GM18519 (cell line): Measurements from ENCODE around the gene TTF1.
"Not testable (repeated sequence)": the region's sequence is repeated elsewhere in the genome, so short reads cannot be mapped to it uniquely, and the experiment has no call there.

Experiments used
- ATAC-seq: cut with Tn5 transposase; IDR thresholded peaks from one replicate; pipeline ENCODE4 v1.9.1; 2021; ENCODE audit warnings: mild to moderate bottlenecking, moderate library complexity; ENCODE audit not compliant: unreplicated experiment, low FRiP score

TTF1 gene

DNA sequence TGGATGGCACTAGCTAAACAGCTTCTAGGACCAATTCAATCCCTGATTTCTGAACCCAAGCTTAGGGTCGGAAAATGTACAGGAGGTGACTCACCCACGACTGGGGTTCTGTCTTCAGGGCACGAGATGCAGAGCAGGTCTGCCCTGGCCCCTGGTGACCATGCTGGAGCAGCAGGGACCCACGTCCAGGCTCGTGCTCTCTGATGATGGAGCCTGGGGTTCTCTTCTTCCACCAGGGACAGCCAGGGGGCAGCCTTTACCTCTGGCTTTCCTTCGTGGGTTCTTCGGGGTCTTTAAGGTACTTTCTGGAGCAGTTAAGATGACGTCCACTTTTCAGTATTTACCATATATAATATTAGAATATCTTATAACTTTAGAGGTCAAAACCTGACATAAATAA lies 5.4 kb upstream of the TTF1 start:
- ATAC-seq = no peak

DNA sequence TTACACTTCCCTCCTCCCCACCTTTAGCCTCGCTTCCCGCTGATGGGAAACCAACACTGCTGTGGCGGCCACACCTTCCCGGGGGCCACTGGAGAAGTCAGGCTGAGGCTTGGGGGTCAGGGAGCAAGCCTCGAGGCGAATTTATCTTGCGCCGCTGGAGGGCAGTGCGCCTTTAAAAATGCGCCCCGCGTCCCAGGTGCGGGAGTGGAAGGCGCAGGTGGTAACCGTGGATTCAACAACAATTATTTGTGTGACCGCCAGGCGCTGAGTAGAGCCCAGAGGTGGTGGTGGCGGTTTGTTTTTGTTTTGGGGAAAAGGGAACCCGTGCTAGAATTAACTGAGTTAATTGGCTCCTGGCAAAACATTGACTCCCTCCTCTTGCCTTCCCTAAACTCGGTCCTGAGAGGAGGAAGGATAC lies 4.5 kb upstream of the TTF1 start:
- no peak for ATAC-seq

- ATAC-seq = no peak
Observed at GRCh38 chr9:132410642-132411041, 4.0 kb upstream of the TTF1 start.

DNA sequence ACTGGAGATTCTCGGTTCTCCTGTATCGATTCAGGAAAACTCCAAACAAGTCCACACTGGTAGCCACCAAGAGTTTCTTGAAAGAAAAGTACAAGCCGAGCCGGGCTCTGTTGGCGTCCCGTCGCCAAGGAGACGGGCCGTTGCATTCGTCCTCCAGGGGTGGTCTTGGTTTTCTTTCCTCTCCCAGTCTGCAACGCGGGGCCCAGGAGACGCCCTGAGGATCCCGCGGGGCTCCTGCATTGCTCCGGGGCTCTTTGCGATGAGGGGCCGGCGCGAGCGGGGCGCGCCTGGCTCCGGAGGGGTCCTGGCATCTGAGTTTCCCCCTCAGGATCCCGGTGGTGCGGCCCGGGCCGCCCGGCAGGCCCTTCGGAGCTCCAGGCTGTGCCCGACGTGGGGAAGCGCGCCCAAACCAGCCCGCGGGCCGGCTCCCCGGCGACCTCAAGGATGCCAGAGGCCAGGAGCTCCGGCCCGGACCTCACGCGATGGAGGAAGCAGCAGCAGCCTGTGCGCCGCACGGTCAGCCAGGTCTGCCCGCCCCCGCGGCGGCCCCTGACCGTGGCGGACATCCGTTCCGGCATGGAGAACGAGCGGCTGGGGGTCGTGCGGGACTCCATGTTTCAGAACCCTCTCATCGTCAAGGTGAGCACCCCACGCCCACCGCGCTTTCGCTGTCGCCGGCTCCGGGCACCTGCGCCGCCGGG lies 3.3 kb upstream of the TTF1 start, which contains the start of gene CFAP77:
Gene CFAP77, plus strand, starts transcription at position 384 of the 701 bp plus-strand sequence. Its CDS starts 61 bp downstream, at position 445.
- no peak for ATAC-seq

DNA sequence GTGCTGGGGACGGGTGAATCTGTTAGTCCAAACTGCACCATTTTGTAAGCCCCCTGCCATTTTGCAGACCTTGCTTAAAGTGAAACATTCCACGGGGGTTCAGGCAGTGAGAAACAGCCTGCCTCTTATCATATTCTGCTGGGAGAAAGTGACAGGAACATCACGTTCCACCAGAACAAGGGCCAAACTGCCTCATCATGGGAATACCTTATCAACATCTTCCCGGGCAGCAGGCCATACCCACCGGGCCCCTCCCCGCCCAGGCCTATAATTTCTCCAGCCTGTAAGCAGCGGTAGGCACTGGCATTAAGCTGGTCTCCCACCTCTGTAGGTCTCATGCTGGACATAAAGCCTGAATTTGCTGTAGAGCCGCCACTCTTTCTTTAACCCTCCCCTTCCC lies 1.9 kb upstream of the TTF1 start:
- no peak for ATAC-seq

DNA sequence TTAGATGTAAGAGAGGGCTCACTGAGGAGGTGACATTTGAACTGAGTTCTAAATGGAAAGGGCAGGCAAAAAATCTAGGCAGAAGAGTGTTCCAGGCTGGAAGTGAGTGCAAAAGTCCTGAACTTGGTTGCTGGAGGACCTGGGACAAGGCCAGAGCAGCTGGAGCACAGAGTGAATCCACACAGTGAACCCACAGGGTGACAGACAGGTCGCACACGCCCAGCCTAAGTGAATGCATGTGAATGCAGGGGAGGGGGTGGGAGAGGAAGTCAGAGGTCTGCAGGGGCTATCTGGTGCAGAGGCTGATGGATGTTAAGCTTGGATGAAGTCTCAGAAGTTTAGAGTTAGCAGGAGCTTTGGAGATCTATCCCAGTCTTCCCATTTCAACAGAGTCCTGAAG lies 556 bp upstream of the TTF1 start:
- no peak for ATAC-seq

DNA sequence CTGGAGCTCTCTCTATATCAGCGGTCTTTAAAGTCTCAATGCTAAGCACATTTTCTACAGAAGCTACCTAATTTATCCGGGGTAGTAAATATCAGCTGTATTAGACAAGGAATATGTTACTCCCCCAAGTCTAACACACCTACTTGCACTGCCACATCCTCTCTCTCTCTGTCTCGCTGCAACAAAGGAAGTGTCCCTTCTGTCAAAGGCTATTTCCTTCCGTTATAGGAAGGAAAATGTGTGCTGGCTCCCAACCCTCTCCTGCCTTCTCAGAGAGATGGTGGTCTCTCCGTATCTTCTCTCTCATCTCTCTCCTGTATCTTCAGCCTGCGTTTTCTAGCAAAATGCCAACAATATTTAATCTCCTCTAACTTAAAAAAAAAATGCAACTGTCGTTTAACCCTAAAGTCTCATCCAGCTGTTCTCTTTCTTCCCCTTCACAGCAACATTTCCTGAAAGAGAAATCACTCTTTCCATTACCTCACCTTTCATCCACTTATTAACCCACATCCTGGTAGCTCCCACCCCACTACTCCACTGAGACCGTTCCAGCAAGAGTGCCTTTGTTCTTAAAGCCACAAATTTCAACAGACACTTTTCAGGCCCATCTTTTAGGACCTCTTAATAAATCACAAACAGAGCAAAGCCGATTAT lies 2.3 kb downstream of the TTF1 start:
- ATAC-seq = no peak

- no peak for ATAC-seq
Observed at GRCh38 chr9:132401824-132402223, 4.8 kb downstream of the TTF1 start.

DNA sequence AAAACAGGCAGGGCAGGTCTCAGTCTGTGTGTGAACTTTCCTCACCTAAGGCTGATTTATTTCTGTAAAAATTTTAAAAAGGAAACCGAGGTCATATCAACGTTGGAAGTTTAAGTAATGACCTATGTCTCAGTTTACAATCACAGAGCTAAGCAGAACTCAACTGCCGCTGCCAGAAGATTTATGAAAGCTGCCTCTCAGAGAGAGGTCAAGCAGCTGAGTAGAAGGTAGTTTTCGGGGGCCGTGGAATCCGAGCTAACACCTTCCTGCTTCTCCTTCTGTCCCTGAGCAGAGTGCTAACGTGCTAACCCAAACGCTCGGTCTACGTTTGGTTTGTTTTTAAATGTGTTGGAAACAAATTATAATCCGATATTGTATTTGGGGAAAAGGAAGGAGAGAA lies 11.1 kb downstream of the TTF1 start:
- no peak for ATAC-seq

DNA sequence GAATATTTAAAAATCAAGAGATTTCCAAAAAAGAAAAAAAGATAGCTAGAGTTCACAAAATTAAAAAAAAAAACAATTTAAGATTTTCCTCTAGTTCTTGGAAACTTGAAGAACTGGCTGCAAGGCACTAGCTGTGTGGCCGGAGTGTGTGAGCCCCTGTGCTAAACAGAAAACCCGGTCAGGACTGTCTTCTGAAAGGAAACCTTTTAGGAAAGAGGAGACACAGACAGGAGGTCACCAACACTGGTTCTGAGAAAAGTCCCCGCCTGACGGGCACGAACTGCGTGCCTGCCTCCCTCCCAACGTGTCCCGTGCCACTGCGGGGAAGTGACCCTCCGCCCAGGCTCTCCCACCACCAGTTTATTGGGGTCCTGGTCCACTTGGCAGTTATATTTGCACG lies 15.2 kb downstream of the TTF1 start:
- no peak for ATAC-seq

- ATAC-seq = no peak
Observed at GRCh38 chr9:132390966-132391365, 15.7 kb downstream of the TTF1 start.

- no peak for ATAC-seq
Observed at GRCh38 chr9:132387133-132387532, 19.5 kb downstream of the TTF1 start.

DNA sequence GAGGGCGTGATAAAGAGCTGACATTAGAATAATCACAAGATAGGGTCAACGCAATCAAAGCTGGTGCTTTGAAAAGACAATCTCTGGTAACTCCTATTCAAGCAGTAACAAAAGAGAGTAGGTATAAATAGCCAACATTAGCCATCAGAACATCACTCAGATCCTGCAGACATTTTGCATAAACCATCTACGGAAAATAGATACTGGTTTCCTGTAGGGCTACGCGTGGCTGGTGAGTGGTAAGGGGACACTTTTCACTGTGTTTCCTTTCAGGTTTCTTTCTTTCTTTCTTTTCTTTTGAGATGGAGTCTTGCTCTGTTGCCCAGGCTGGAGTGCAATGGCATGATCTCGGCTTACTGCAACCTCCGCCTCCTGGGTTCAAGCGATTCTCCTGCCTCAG lies 22.3 kb downstream of the TTF1 start:
- no peak for ATAC-seq

DNA sequence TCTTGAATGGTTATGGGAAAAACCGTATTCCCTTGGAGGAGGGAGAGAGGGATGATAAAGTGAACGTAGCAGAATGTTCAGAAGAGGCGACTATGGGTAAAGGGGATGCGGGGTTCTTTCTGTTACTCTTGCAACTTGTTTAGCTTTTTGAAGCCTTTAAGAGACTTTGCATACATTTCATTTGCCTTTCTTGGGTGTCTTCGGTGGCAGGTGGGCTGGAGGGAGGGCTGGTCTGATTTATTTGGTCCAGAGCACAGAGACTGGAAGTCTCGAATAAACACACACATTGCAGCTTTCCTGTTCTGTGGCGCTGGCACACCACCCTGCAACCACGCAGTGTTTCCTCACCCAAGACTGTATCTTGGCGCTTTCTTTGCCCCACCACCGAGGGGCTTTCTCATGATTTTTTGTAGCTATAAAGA lies 23.2 kb downstream of the TTF1 start:
- ATAC-seq = no peak

DNA sequence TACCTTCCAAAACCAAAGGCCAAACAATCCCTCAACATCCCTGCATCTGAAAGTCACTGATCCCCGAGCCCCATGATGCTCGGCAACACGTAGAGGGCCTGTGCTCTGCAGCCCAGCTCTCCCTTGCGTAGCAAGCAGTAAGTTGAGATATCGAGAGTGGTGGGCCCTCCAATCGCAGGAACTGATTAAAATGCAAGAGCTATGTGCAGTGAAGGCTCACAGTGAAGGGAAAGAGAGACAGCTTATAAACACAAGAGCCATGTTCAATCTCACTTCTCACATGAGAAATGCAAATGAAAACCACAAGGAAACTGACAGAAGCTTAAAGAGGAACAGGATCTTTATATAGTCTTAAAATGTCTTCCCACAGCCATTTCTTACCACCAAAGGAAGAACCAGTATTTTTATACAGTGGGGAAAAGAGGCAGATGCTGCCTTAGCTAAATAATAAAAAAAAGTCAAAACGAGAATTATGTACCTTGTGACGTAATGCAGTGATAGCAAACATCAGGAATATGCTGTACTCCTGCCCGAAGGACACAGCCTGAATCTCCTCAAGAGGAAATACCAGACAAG lies 24.6 kb downstream of the TTF1 start:
- ATAC-seq = no peak

DNA sequence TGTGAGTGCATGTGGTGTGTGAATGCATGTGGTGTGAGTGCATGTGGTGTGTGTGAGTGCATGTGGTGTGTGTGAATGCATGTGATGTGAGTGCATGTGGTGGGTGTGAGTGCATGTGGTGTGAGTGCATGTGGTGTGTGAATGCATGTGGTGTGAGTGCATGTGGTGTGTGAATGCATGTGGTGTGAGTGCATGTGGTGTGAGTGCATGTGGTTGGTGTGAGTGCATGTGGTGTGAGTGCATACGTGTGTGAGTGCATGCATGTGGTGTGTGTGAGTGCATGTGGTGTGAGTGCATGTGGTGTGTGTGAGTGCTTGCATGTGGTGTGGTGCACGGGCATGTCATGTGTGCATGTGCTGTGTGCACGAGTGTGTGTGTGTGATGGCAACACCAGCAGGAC lies 28.2 kb downstream of the TTF1 start:
- ATAC-seq = not testable (repeated sequence)

- not testable (repeated sequence) for ATAC-seq
Observed at GRCh38 chr9:132377769-132378168, 28.9 kb downstream of the TTF1 start.

- ATAC-seq = no peak
Observed at GRCh38 chr9:132372177-132373095, 34.2 kb downstream of the TTF1 start.

DNA sequence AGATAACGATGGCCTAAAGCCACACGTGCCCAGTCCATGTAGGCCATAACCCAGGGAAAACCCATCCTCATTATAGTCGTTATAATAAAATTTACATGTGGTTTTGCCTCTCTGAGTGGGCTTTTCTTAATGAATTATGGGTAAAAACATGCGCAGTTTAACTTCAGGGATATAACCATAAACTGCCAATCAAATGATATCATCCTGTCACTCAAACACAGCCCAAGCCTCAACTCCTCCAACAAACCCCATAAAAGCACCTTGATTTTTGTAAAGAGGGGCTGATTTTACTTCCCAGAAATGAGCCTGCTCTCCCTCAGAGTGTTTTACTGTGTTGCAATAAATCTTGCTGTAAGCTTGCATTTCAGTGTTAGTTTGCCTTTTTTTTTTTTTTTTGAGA lies 36.0 kb downstream of the TTF1 start:
- ATAC-seq = no peak

DNA sequence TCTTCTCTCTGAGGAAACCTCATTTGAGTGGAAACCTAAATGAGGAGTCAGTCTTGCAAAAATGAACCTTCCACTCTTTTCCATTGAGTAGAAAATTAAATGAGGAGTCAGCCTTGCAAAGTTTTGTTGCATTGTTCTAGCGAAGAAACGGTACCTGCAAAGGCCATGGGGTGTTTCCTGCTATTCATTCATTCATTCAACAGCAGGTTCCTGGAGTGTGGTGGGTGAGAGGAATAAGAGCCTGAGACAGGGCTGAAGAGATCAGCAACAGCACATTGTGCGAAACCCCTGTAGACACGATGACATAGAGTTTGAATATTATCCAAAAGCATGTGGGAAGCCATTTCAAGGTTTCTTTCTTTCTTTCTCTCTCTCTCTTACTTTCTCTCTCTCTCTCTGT lies 37.2 kb downstream of the TTF1 start:
- no peak for ATAC-seq
